Measurements from ENCODE around the gene CLDN1. TPM values are rescaled to one million over a fixed set of nuclear protein-coding genes. Genes with fewer than 3 reads are reported as not detected.

The CLDN1 gene
- total and polyA plus RNA-seq, 2 donors (not counting 1 experiment from before 2014, with no cell fraction given): not detected

- peak overlapping the region; percentile 26 for H2AFZ ChIP-seq (ENCODE audit: insufficient read depth, low read depth, low read length, poor library complexity, severe bottlenecking)
- H3K4me3 ChIP-seq (ENCODE audit: control extremely low read depth in 1 of 5, extremely low read depth in 1 of 5, insufficient read depth in 1 of 5, low read depth in 2 of 5, low read length in 4 of 5): no peak overlapping the region
- no peaks in the 10 kb centered on the region for H4K20me1 ChIP-seq (ENCODE audit: control insufficient read depth, insufficient read depth, low read length, poor library complexity, severe bottlenecking)
- no peak overlapping the region for H3K27ac ChIP-seq (ENCODE audit: low read length in 2 of 2)
- Mint-ChIP-seq H3K27me3 (peaks cover 54% of the 10 kb centered on the region), H3K4me1 (peaks cover 16% of the 10 kb centered on the region), H3K4me3 (peak overlapping the region; percentile 36), H3K9me3 (ENCODE audit: insufficient read depth) (no peaks in the 10 kb centered on the region), H3K27ac (no peak overlapping the region)
- no peaks in the 10 kb centered on the region for H3K36me3 ChIP-seq (replicated peaks in 1 of 2; ENCODE audit: control extremely low read depth in 1 of 2, control insufficient read depth in 1 of 2, extremely low read depth in 1 of 2, insufficient read depth in 2 of 2, low read length in 1 of 2)
- peaks cover 0 to 2% (median 0%) of the 10 kb centered on the region in 3 donors for H3K9me3 ChIP-seq (ENCODE audit: control extremely low read depth in 1 of 3, control insufficient read depth in 2 of 3, insufficient read depth in 1 of 3, low read length in 2 of 3)
- peaks cover 4 to 12% of the 10 kb centered on the region in 2 donors for H3K4me1 ChIP-seq (ENCODE audit: control insufficient read depth in 2 of 2, insufficient read depth in 2 of 2, low read length in 2 of 2)
- peaks cover 0 to 22% (median 14%) of the 10 kb centered on the region in 4 experiments for H3K27me3 ChIP-seq (replicated peaks in 1 of 4; ENCODE audit: control extremely low read depth in 1 of 4, control insufficient read depth in 3 of 4, insufficient read depth in 4 of 4, low read length in 3 of 4)
- DNase-seq: peak; percentile 3
- POLR2A ChIA-PET: no interaction called here
- no peaks in the 10 kb centered on the region for H3K79me2 ChIP-seq (ENCODE audit: control insufficient read depth, insufficient read depth, low read length)
- peak; percentile 16 for TF ChIP-seq CTCF (IDR thresholded peaks at IDR 0.05)
- TF ChIP-seq EZH2 (IDR thresholded peaks at IDR 0.05; ENCODE audit: borderline replicate concordance, insufficient read depth, low read depth, low read length, poor library complexity, severe bottlenecking): no peak
- H3K9ac ChIP-seq (ENCODE audit: low read length): no peak overlapping the region
- peak overlapping the region; percentile 68 for H3K4me2 ChIP-seq (replicated peaks; ENCODE audit: low read depth, low read length, poor library complexity, severe bottlenecking)
- intact Hi-C loops (cut with micrococcal nuclease): no loop called here
- CTCF ChIA-PET: interaction anchor here (1.7 kb wide), 1 partner anchor 14 kb away, joined by 3 read pairs; no protein-coding TSS in a partner anchor
- ATAC-seq (ENCODE audit: low read depth): no peak
- 3% methylated on average over 11 of the region's 12 CpGs for WGBS (ENCODE audit: insufficient coverage)
Observed at GRCh38 chr3:190322604-190323245, 479 bp upstream of the CLDN1 start.

DNA sequence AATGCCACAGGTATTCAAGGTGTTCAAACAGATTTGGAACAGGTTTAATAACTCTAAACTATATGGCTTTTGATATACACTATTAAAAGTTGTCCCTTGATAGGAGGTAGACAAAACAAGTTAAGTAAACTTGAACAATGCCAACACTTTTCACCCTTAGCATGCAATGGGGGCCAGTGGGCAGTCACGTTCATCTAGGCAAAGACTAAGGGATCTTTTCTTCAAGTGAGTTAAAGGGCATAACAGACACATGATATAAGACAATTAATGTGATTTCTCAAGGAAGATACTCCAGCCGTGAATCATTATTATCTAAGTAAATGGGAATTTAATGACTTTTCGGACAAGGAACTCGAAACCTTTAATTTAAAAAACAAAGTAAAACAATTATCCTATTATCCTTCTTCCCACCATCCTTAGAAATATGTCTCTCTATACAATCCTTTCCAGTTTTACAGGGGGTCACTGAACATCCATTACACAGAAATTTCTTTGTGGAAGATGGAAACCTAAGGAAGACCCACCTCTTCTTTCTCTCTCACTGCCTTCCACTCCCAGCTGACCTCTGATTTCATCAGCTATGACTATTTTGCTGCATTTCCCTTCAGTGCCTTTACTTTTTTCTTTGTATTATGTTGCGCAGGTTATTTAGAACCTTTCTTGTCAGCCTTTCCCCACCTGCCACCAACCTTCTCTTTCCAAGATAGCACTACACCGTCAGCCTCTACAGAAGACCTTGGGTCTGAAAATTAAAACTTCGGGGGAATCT lies 1.5 kb downstream of the CLDN1 start:
- H3K4me3 ChIP-seq (ENCODE audit: control extremely low read depth in 1 of 5, extremely low read depth in 1 of 5, insufficient read depth in 1 of 5, low read depth in 2 of 5, low read length in 4 of 5): no peak overlapping the region
- ATAC-seq (ENCODE audit: low read depth) (no peak), DNase-seq (no peak)
- peaks cover 4 to 12% of the 10 kb centered on the region in 2 donors for H3K4me1 ChIP-seq (ENCODE audit: control insufficient read depth in 2 of 2, insufficient read depth in 2 of 2, low read length in 2 of 2)
- H3K27ac ChIP-seq (ENCODE audit: low read length in 2 of 2): no peak overlapping the region
- H3K9me3 ChIP-seq (ENCODE audit: control extremely low read depth in 1 of 3, control insufficient read depth in 2 of 3, insufficient read depth in 1 of 3, low read length in 2 of 3): peaks cover 0 to 2% (median 0%) of the 10 kb centered on the region in 3 donors
- H3K36me3 ChIP-seq (replicated peaks in 1 of 2; ENCODE audit: control extremely low read depth in 1 of 2, control insufficient read depth in 1 of 2, extremely low read depth in 1 of 2, insufficient read depth in 2 of 2, low read length in 1 of 2): no peaks in the 10 kb centered on the region
- no peak overlapping the region for H3K4me2 ChIP-seq (replicated peaks; ENCODE audit: low read depth, low read length, poor library complexity, severe bottlenecking)
- Mint-ChIP-seq H3K4me3 (no peak overlapping the region), H3K4me1 (peaks cover 16% of the 10 kb centered on the region), H3K27ac (no peak overlapping the region), H3K9me3 (ENCODE audit: insufficient read depth) (no peaks in the 10 kb centered on the region), H3K27me3 (peaks cover 49% of the 10 kb centered on the region)
- CTCF ChIA-PET: no interaction called here
- peaks cover 0 to 22% (median 12%) of the 10 kb centered on the region in 4 experiments for H3K27me3 ChIP-seq (replicated peaks in 1 of 4; ENCODE audit: control extremely low read depth in 1 of 4, control insufficient read depth in 3 of 4, insufficient read depth in 4 of 4, low read length in 3 of 4)
- no peaks in the 10 kb centered on the region for H3K79me2 ChIP-seq (ENCODE audit: control insufficient read depth, insufficient read depth, low read length)
- POLR2A ChIA-PET: no interaction called here
- TF ChIP-seq CTCF (IDR thresholded peaks at IDR 0.05) (no peak), EZH2 (IDR thresholded peaks at IDR 0.05; ENCODE audit: borderline replicate concordance, insufficient read depth, low read depth, low read length, poor library complexity, severe bottlenecking) (no peak)
- no peak overlapping the region for H2AFZ ChIP-seq (ENCODE audit: insufficient read depth, low read depth, low read length, poor library complexity, severe bottlenecking)
- intact Hi-C loops (cut with micrococcal nuclease): no loop called here
- H3K9ac ChIP-seq (ENCODE audit: low read length): no peak overlapping the region
- 100% methylated on average over 1 of the region's 7 CpGs for WGBS (ENCODE audit: insufficient coverage)
- no peaks in the 10 kb centered on the region for H4K20me1 ChIP-seq (ENCODE audit: control insufficient read depth, insufficient read depth, low read length, poor library complexity, severe bottlenecking)
